GM12874 (cell line): Measurements from ENCODE around the gene COL5A2.

Experiments used
- TF ChIP-seq, protein P1 (sequence below): IDR thresholded peaks from 2 replicates; pipeline ENCODE4 v1.5.1; 2011; ENCODE audit warnings: low read depth, mild to moderate bottlenecking, control low read depth, low read length, moderate library complexity; ENCODE audit not compliant: insufficient read depth

COL5A2 gene

GRCh38 chr2:189049709-189050164 lies 129.8 kb downstream of the COL5A2 start:
- TF ChIP-seq, protein P1, sequence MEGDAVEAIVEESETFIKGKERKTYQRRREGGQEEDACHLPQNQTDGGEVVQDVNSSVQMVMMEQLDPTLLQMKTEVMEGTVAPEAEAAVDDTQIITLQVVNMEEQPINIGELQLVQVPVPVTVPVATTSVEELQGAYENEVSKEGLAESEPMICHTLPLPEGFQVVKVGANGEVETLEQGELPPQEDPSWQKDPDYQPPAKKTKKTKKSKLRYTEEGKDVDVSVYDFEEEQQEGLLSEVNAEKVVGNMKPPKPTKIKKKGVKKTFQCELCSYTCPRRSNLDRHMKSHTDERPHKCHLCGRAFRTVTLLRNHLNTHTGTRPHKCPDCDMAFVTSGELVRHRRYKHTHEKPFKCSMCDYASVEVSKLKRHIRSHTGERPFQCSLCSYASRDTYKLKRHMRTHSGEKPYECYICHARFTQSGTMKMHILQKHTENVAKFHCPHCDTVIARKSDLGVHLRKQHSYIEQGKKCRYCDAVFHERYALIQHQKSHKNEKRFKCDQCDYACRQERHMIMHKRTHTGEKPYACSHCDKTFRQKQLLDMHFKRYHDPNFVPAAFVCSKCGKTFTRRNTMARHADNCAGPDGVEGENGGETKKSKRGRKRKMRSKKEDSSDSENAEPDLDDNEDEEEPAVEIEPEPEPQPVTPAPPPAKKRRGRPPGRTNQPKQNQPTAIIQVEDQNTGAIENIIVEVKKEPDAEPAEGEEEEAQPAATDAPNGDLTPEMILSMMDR: no peak

- TF ChIP-seq, protein P1: no peak
Measured at GRCh38 chr2:189048189-189048588, 131.4 kb downstream of the COL5A2 start.

- TF ChIP-seq, protein P1: no peak
Measured at GRCh38 chr2:189047171-189047888, 132.2 kb downstream of the COL5A2 start.

GRCh38 chr2:189046320-189046719 lies 133.2 kb downstream of the COL5A2 start:
- TF ChIP-seq, protein P1: no peak

GRCh38 chr2:189045836-189046235 lies 133.7 kb downstream of the COL5A2 start:
- TF ChIP-seq, protein P1: no peak

DNA sequence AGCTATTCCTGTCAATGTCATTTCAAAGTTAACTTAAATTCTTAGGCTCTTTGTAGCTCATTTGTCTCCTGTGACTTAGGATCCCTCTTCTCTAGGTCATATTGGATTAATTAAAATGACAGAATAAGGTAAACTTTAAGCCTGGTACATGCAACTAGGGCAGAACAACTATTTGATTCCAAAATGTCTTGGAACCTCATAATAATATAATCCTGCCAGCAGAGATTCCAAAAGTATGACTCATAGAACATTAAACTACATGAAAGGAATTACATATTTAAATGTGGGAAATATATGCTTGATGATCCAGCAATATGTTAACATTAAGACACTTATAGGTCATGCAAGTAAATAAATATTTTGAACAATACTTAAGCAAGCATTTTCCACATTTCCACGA lies 142.0 kb downstream of the COL5A2 start:
- TF ChIP-seq, protein P1: no peak

- TF ChIP-seq, protein P1: peak; percentile 43; the same call in 1 of the 2 replicates
Measured at GRCh38 chr2:189024901-189025618, 154.5 kb downstream of the COL5A2 start.
